ENCODE measurements around the gene POU1F1. TPM values are rescaled to one million over a fixed set of nuclear protein-coding genes. Genes with fewer than 3 reads are reported as not detected.

POU1F1 gene
- total RNA-seq, 4 donors from 2014 or later, result not detected

DNA sequence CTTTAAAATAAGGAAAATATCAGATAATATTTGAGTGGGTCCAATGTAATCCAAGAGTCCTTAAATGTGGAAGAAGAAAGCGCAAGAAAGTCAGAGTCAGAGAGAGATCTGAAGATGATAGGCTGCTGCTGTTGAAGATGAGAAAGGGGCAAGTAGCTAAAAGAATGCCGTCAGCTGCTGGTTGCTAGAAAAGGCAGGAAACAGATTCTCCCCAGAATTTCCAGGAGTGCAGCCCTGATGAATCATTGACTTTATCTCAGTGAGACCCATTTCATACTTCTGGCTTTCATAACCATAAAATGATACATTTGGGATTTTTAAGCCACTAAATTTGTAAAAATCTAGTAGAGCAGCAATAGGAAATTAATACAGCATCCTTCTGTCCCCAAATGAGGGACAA lies 56.8 kb downstream of the POU1F1 start:
- Histone ChIP-seq H3K4me3 (no peak overlapping the region), H3K27ac (no peak overlapping the region), H3K27me3 (peaks cover 8% of the 10 kb centered on the region), H3K9me3 (no peaks in the 10 kb centered on the region), H3K4me1 (no peaks in the 10 kb centered on the region), H3K36me3 (no peaks in the 10 kb centered on the region)
- WGBS, result 92% methylated on average over 2 of the region's 2 CpGs
- no peak for TF ChIP-seq POLR2AphosphoS5 (IDR thresholded peaks at IDR 0.05)
- no peak for TF ChIP-seq EP300 (IDR thresholded peaks at IDR 0.05)
- TF ChIP-seq, protein P1, sequence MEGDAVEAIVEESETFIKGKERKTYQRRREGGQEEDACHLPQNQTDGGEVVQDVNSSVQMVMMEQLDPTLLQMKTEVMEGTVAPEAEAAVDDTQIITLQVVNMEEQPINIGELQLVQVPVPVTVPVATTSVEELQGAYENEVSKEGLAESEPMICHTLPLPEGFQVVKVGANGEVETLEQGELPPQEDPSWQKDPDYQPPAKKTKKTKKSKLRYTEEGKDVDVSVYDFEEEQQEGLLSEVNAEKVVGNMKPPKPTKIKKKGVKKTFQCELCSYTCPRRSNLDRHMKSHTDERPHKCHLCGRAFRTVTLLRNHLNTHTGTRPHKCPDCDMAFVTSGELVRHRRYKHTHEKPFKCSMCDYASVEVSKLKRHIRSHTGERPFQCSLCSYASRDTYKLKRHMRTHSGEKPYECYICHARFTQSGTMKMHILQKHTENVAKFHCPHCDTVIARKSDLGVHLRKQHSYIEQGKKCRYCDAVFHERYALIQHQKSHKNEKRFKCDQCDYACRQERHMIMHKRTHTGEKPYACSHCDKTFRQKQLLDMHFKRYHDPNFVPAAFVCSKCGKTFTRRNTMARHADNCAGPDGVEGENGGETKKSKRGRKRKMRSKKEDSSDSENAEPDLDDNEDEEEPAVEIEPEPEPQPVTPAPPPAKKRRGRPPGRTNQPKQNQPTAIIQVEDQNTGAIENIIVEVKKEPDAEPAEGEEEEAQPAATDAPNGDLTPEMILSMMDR (IDR thresholded peaks at IDR 0.05), result no peak
- no peak for TF ChIP-seq POLR2A (IDR thresholded peaks at IDR 0.05)
- DNase-seq (ENCODE audit: low spot score in 2 of 2), result no peak

DNA sequence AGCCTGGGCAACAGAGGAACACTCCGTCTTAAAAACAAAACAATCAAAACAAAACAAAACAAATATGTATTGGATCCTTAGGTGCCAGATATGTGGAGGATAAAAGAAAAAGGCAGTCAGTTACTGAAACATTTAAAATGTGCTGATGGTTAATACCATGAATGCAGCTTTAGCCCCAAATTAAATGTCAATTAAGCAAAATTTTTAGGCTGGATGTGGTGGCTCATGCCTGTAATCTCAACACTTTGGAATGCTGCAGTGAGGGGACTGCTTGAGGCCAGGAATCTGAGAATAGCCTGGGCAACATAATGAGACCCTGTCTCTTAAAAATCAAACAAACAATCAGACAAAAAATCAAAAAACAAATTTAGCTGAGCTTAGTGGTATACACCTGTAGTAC lies 57.8 kb downstream of the POU1F1 start:
- Histone ChIP-seq H3K27me3 (peaks cover 8% of the 10 kb centered on the region), H3K4me3 (no peak overlapping the region), H3K27ac (no peak overlapping the region), H3K36me3 (no peaks in the 10 kb centered on the region), H3K9me3 (no peaks in the 10 kb centered on the region), H3K4me1 (no peaks in the 10 kb centered on the region)
- TF ChIP-seq POLR2AphosphoS5 (IDR thresholded peaks at IDR 0.05) (no peak), EP300 (IDR thresholded peaks at IDR 0.05) (no peak), POLR2A (IDR thresholded peaks at IDR 0.05) (no peak)
- TF ChIP-seq, protein P1 (IDR thresholded peaks at IDR 0.05), result no peak
- no peak for DNase-seq (ENCODE audit: low spot score in 2 of 2)
- WGBS, result 84% methylated on average over 1 of the region's 1 CpG

Other genes with a start within 250 kb of the POU1F1 start
- gene CHMP2B, start 49.3 kb downstream of the POU1F1 start, total RNA-seq, result 10 to 100 TPM; 27.4 to 43.5 (median 31.1) TPM

Measured in suprapubic skin (tissue), 4 donors.